Suprapubic skin (tissue), 4 donors: ENCODE results near the gene CCM2L.

Source experiments
- POLR2A ChIP-seq, 2 donors: fragments of 450-650 bp; IDR thresholded peaks; one replicate each; pipeline ENCODE4 v1.6.1; 2017; ENCODE audit warnings: antibody characterized with exemption in 2 of 2, mild to moderate bottlenecking in 2 of 2, moderate library complexity in 2 of 2
- POLR2AphosphoS5 ChIP-seq, 3 donors: sonication (generic); formaldehyde crosslinking; IDR thresholded peaks; one replicate each; pipeline ENCODE4 v1.6.1; 2017; ENCODE audit warnings: antibody characterized with exemption in 3 of 3
- TF ChIP-seq, protein P1 (sequence below), 2 donors: fragments of 200-600 bp in 1 of 2; fragments of 450-650 bp in 1 of 2; sonication (generic) in 1 of 2; IDR thresholded peaks; one replicate each; pipeline ENCODE4 v1.5.1; 2016 to 2019; ENCODE audit warnings: antibody characterized with exemption in 2 of 2, mild to moderate bottlenecking in 1 of 2, moderate library complexity in 1 of 2

DNA sequence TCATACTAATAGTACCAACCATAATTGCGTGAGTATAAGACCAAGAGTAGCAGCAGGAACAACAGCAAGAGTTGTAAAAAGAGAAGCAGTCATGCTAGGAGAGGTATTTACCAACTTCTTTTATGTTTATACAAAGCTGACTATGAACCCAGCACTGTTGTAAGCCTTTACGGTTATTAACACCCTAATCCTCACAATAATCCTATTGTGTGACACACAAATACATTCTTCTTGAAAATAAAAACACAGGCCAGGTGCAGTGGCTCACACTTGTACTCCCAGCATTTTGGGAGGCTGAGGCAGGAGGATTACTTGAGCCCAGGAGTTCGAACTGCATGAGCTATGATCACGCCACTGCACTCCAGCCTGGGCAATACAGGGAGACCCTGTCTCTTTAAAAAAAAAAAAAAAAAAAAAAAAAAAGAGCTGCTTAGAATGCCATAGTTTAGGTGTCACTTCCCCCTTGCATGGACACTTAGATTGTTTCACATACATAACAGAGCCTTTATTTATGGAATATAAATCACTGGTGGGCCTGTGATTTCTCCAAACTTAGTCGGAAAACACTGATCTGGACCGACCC lies 62.0 kb downstream of the CCM2L start:
- TF ChIP-seq, protein P1, sequence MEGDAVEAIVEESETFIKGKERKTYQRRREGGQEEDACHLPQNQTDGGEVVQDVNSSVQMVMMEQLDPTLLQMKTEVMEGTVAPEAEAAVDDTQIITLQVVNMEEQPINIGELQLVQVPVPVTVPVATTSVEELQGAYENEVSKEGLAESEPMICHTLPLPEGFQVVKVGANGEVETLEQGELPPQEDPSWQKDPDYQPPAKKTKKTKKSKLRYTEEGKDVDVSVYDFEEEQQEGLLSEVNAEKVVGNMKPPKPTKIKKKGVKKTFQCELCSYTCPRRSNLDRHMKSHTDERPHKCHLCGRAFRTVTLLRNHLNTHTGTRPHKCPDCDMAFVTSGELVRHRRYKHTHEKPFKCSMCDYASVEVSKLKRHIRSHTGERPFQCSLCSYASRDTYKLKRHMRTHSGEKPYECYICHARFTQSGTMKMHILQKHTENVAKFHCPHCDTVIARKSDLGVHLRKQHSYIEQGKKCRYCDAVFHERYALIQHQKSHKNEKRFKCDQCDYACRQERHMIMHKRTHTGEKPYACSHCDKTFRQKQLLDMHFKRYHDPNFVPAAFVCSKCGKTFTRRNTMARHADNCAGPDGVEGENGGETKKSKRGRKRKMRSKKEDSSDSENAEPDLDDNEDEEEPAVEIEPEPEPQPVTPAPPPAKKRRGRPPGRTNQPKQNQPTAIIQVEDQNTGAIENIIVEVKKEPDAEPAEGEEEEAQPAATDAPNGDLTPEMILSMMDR (IDR thresholded peaks at IDR 0.05): no peak
- TF ChIP-seq POLR2AphosphoS5 (IDR thresholded peaks at IDR 0.05) (no peak), POLR2A (IDR thresholded peaks at IDR 0.05) (no peak)
